ENCODE data around the gene TPST2. TPM values are rescaled to one million over a fixed set of nuclear protein-coding genes. Genes with fewer than 3 reads are reported as not detected.

TPST2 gene
- total RNA-seq, 2 experiments from 2014 or later = 42.4 to 42.9 TPM

GRCh38 chr22:26565181-26565580, 24.8 kb downstream of the TPST2 start:
- CTCF ChIA-PET = interaction anchor here (0.6 kb wide), 1 partner anchor 48 kb away, joined by 3 read pairs; no protein-coding TSS in a partner anchor
- POLR2A ChIA-PET = no interaction called here

- CTCF ChIA-PET = interaction anchor here (0.6 kb wide), 1 partner anchor 47 kb away, joined by 3 read pairs; no protein-coding TSS in a partner anchor
- POLR2A ChIA-PET = no interaction called here
Observed at GRCh38 chr22:26564672-26565071, 25.3 kb downstream of the TPST2 start.

- ChIA-PET CTCF (interaction anchor here (0.9 kb wide), 1 partner anchor 79 kb away, joined by 4 read pairs; no protein-coding TSS in a partner anchor), POLR2A (interaction anchor here (0.6 kb wide), 1 partner anchor 39 kb away, joined by 3 read pairs; no protein-coding TSS in a partner anchor)
Observed at GRCh38 chr22:26564181-26564580, 25.8 kb downstream of the TPST2 start.

GRCh38 chr22:26563022-26563421, 26.9 kb downstream of the TPST2 start:
- ChIA-PET POLR2A (no interaction called here), CTCF (interaction anchor here (0.9 kb wide), 1 partner anchor 81 kb away, joined by 4 read pairs; no protein-coding TSS in a partner anchor)

- ChIA-PET POLR2A (no interaction called here), CTCF (no interaction called here)
Observed at GRCh38 chr22:26561756-26562417, 28.0 kb downstream of the TPST2 start.

- ChIA-PET CTCF (no interaction called here), POLR2A (no interaction called here)
Observed at GRCh38 chr22:26559961-26560575, 29.9 kb downstream of the TPST2 start.

- CTCF ChIA-PET = no interaction called here
- POLR2A ChIA-PET = no interaction called here
Observed at GRCh38 chr22:26558248-26558895, 31.6 kb downstream of the TPST2 start.

- POLR2A ChIA-PET = no interaction called here
- CTCF ChIA-PET = interaction anchor here (1.1 kb wide), 1 partner anchor 21 kb away, joined by 3 read pairs; no protein-coding TSS in a partner anchor
Observed at GRCh38 chr22:26556904-26557303, 33.0 kb downstream of the TPST2 start.

- POLR2A ChIA-PET = interaction anchor here (0.6 kb wide), 1 partner anchor 1748 kb away, joined by 3 read pairs; no protein-coding TSS in a partner anchor
- CTCF ChIA-PET = interaction anchor here (1.4 kb wide), 1 partner anchor 24 kb away, joined by 5 read pairs; no protein-coding TSS in a partner anchor
Observed at GRCh38 chr22:26555478-26555877, 34.5 kb downstream of the TPST2 start.

- ChIA-PET CTCF (interaction anchor here (1.4 kb wide), 1 partner anchor 24 kb away, joined by 5 read pairs; no protein-coding TSS in a partner anchor), POLR2A (interaction anchor here (0.6 kb wide), 2 partner anchors 34 to 1747 kb away, joined by 3 read pairs; no protein-coding TSS in a partner anchor)
Observed at GRCh38 chr22:26554956-26555355, 35.0 kb downstream of the TPST2 start.

GRCh38 chr22:26553056-26553752, 36.7 kb downstream of the TPST2 start:
- ChIA-PET POLR2A (interaction anchor here (0.6 kb wide), 2 partner anchors 9 to 98 kb away, joined by 3 to 10 read pairs; no protein-coding TSS in a partner anchor), CTCF (interaction anchor here (0.7 kb wide), 2 partner anchors 16 to 64 kb away, joined by 3 read pairs; no protein-coding TSS in a partner anchor)

GRCh38 chr22:26552466-26552865, 37.5 kb downstream of the TPST2 start:
- ChIA-PET CTCF (interaction anchor here (0.7 kb wide), 1 partner anchor 63 kb away, joined by 3 read pairs; no protein-coding TSS in a partner anchor), POLR2A (interaction anchor here (0.6 kb wide), 3 partner anchors 9 to 99 kb away, joined by 3 to 10 read pairs (median 3); no protein-coding TSS in a partner anchor)

- POLR2A ChIA-PET = interaction anchor here (0.6 kb wide), 1 partner anchor 18 kb away, joined by 3 read pairs; no protein-coding TSS in a partner anchor
- CTCF ChIA-PET = interaction anchor here (0.7 kb wide), 1 partner anchor 70 kb away, joined by 3 read pairs; the partner anchor contains the start of gene CRYBA4
Observed at GRCh38 chr22:26551568-26551967, 38.4 kb downstream of the TPST2 start.

- CTCF ChIA-PET = no interaction called here
- POLR2A ChIA-PET = no interaction called here
Observed at GRCh38 chr22:26550498-26551033, 39.4 kb downstream of the TPST2 start.

GRCh38 chr22:26549902-26550497, 39.9 kb downstream of the TPST2 start:
- ChIA-PET POLR2A (no interaction called here), CTCF (no interaction called here)

GRCh38 chr22:26548984-26549383, 40.9 kb downstream of the TPST2 start:
- CTCF ChIA-PET = no interaction called here
- POLR2A ChIA-PET = no interaction called here

GRCh38 chr22:26548303-26548702, 41.6 kb downstream of the TPST2 start:
- CTCF ChIA-PET = no interaction called here
- POLR2A ChIA-PET = no interaction called here

- ChIA-PET CTCF (no interaction called here), POLR2A (interaction anchor here (0.8 to 1.0 kb wide), 2 partner anchors 96 to 118 kb away, joined by 3 read pairs; no protein-coding TSS in a partner anchor)
Observed at GRCh38 chr22:26547837-26548236, 42.1 kb downstream of the TPST2 start.
